NCI-H748 (cell line): ENCODE results near the gene KAZN.
A peak's percentile ranks its signal among the peaks of the same experiment; 100 is the strongest.

ENCODE experiments used
- DNase-seq: peaks from one replicate; lab custom pipeline; 2025; ENCODE audit not compliant: unreplicated experiment; lab: John Stamatoyannopoulos, UW

The KAZN gene

GRCh38 chr1:15042866-15043265, 444.4 kb downstream of the KAZN start:
- no peak for DNase-seq

- no peak for DNase-seq
These were observed 445.4 kb downstream of the KAZN start for GRCh38 chr1:15043934-15044333.

- DNase-seq: no peak
These were observed 446.6 kb downstream of the KAZN start for GRCh38 chr1:15045123-15045522.

- peak; percentile 47 for DNase-seq
These were observed 448.1 kb downstream of the KAZN start for GRCh38 chr1:15046487-15047165.

- no peak for DNase-seq
These were observed 448.8 kb downstream of the KAZN start for GRCh38 chr1:15047237-15047636.

- no peak for DNase-seq
These were observed 450.0 kb downstream of the KAZN start for GRCh38 chr1:15048437-15048980.

GRCh38 chr1:15049067-15049466, 450.6 kb downstream of the KAZN start:
- DNase-seq: no peak

- no peak for DNase-seq
These were observed 453.5 kb downstream of the KAZN start for GRCh38 chr1:15051882-15052528.

- DNase-seq: peak; percentile 71
These were observed 454.7 kb downstream of the KAZN start for GRCh38 chr1:15053153-15053552.

GRCh38 chr1:15055736-15056415, 457.4 kb downstream of the KAZN start:
- no peak for DNase-seq

GRCh38 chr1:15056515-15057285, 458.2 kb downstream of the KAZN start:
- DNase-seq: no peak

GRCh38 chr1:15057834-15058233, 459.3 kb downstream of the KAZN start:
- no peak for DNase-seq

GRCh38 chr1:15058261-15058660, 459.8 kb downstream of the KAZN start:
- no peak for DNase-seq

GRCh38 chr1:15060104-15060503, 461.6 kb downstream of the KAZN start:
- DNase-seq: no peak

GRCh38 chr1:15062479-15063099, 464.1 kb downstream of the KAZN start:
- peak; percentile 1 for DNase-seq

- DNase-seq: no peak
These were observed 464.9 kb downstream of the KAZN start for GRCh38 chr1:15063346-15063745.

GRCh38 chr1:15063783-15064182, 465.3 kb downstream of the KAZN start:
- DNase-seq: no peak

- no peak for DNase-seq
These were observed 465.9 kb downstream of the KAZN start for GRCh38 chr1:15064217-15064929.

GRCh38 chr1:15065291-15065690, 466.8 kb downstream of the KAZN start:
- DNase-seq: no peak

GRCh38 chr1:15065736-15066135, 467.3 kb downstream of the KAZN start:
- no peak for DNase-seq
